Right lobe of liver (tissue), 6 donors: ENCODE measurements around the gene ZBTB33. TPM values are rescaled to one million over a fixed set of nuclear protein-coding genes. Genes with fewer than 3 reads are reported as not detected.

ENCODE experiments used
- ATAC-seq, 4 donors: fragments of 200-7000 bp; cut with Tn5 transposase; one replicate each; pipeline ENCODE4 v1.9.1; 2020; ENCODE audit warnings: mild to moderate bottlenecking in 4 of 4, moderate library complexity in 4 of 4
- DNase-seq, 3 donors: peaks; one replicate each; pipeline ENCODE4 v3.0.0-alpha.2; 2020
- H3K27ac ChIP-seq, 3 donors: fragments of 200-600 bp; one replicate each; pipeline ENCODE4 v1.8.0; 2022
- H3K27me3 ChIP-seq, 2 donors: fragments of 200-600 bp; one replicate each; pipeline ENCODE4 v1.8.0; 2022
- H3K36me3 ChIP-seq, 4 donors: fragments of 200-600 bp; sonication (generic) in 1 of 4; one replicate each; pipeline versions ENCODE4 v1.5.1 to v1.8.0; 2017 to 2022; ENCODE audit warnings: control low read depth in 1 of 4
- H3K4me1 ChIP-seq, 4 donors: fragments of 200-600 bp; sonication (generic) in 1 of 4; one replicate each; pipeline versions ENCODE4 v1.5.1 to v1.8.0; 2017 to 2022; ENCODE audit warnings: control low read depth in 1 of 4
- H3K4me3 ChIP-seq, 3 donors: fragments of 200-600 bp; one replicate each; pipeline ENCODE4 v1.8.0; 2022
- H3K9me3 ChIP-seq, 4 donors: fragments of 200-600 bp; sonication (generic) in 1 of 4; one replicate each; pipeline versions ENCODE4 v1.5.1 to v1.8.0; 2017 to 2022; ENCODE audit warnings: control low read depth in 1 of 4
- POLR2A ChIP-seq: fragments of 450-650 bp; IDR thresholded peaks from one replicate; pipeline ENCODE4 v1.6.1; 2017; ENCODE audit warnings: antibody characterized with exemption, mild to moderate bottlenecking
- WGBS: methylation state at CpG from one replicate; pipeline ENCODE4 v1.1.6; 2018; ENCODE audit warnings: low coverage, low lambda C conversion rate; ENCODE audit not compliant: insufficient coverage; ENCODE audit errors: missing lambda C conversion rate; 5-methylcytosine and 5-hydroxymethylcytosine counted together
- intact Hi-C, 2 donors: fragments of 100-400 bp; cut with DNase I; formaldehyde crosslinking; loops; one replicate each; pipeline versions ENCODE4 v1.11.2 to v1.14.1; 2022
- long read RNA-seq: library from polyadenylated mRNA; unstranded; transcript quantifications from one replicate; pipeline ENCODE4 v2.0.0, GENCODE V29; 2019
- total RNA-seq, 6 experiments: library from RNA; depleted of rRNA in 2 of 6; stranded (reverse); fragments of >200 nt in 2 of 6; fragmentation: NEBNext Ultra II Directional in 3 of 6; extraction: Animal tissue kit (Norgen Biotek cat#: 25700) in 3 of 6; gene quantifications; one replicate each; pipeline versions ENCODE4 v1.1.0 to v1.2.4, GENCODE V29; 2016 to 2023
- TF ChIP-seq, protein P1 (sequence below), 4 donors: fragments of 200-600 bp in 3 of 4; fragments of 450-650 bp in 1 of 4; IDR thresholded peaks; one replicate each; pipeline versions ENCODE4 v1.5.1 to v1.8.0; 2016 to 2022; ENCODE audit warnings: antibody characterized with exemption in 4 of 4, mild to moderate bottlenecking in 2 of 4
- donor health status: DM: no; HTN: yes; CAD: no.
- donor health status: DM: no; HTN: no; CAD: no.
- donor health status: DM: no; HTN: no; CAD: no.
- donor health status: DM: no; HTN: yes; CAD: no.
- donor health status: DM: no; HTN: yes; CAD: no.

ZBTB33 gene, protein sequence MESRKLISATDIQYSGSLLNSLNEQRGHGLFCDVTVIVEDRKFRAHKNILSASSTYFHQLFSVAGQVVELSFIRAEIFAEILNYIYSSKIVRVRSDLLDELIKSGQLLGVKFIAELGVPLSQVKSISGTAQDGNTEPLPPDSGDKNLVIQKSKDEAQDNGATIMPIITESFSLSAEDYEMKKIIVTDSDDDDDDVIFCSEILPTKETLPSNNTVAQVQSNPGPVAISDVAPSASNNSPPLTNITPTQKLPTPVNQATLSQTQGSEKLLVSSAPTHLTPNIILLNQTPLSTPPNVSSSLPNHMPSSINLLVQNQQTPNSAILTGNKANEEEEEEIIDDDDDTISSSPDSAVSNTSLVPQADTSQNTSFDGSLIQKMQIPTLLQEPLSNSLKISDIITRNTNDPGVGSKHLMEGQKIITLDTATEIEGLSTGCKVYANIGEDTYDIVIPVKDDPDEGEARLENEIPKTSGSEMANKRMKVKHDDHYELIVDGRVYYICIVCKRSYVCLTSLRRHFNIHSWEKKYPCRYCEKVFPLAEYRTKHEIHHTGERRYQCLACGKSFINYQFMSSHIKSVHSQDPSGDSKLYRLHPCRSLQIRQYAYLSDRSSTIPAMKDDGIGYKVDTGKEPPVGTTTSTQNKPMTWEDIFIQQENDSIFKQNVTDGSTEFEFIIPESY
- 10 to 100 TPM in 5 of 6 experiments, 1 to 10 TPM in 1; 9.9 to 21.0 (median 15.7) TPM for total RNA-seq
- long read RNA-seq: 0 reads

DNA sequence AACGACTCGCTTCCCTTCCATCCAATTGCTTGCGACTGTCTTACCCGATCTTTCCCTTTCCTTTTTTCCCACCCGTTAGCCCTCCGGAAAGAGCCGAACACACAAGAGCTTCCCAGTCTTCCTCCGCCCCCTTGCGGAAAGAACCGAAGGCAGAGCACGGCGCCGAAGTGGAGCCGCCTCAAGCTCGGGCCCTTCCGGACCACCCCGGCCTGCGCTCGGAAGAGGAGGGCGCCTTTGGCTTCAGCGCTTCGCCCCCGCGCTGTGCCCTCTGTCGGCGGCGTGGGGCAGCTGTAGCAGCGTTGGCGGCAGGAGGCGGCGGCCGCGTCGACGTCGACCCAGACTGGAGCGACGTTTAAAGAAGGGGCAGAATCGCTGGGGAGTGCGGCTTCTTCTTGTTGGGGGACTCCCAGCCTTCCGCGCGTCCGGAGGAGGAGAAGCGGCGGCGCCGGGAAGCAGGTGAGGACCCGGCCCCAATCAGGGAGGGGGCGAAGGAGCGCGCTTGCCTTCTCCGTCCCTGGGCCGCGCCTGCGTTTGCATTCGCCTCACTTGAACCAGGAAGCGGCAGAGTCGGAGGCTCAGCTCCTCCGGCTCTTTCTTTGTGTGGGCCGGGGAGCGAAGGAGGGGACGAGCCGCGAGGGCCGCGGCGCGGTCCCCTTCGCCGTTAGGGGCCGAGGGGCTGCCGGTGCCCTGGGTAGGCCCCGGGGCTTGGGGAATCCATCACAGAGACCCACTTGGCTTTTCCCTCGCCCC, at the start of gene ZBTB33:
ZBTB33 (plus strand) TSS at position 291 of the 750 bp plus-strand sequence. CDS start 2,604 bp downstream, outside the sequence.
- Histone ChIP-seq H3K36me3 (peaks cover 0 to 11% (median 0%) of the 10 kb centered on the region in 4 donors), H3K9me3 (no peaks in the 10 kb centered on the region), H3K4me1 (no peaks in the 10 kb centered on the region), H3K27me3 (no peaks in the 10 kb centered on the region), H3K4me3 (peak within 1 kb of the TSS; percentile 56 to 71 (median 61)), H3K27ac (peak within 1 kb of the TSS; percentile 83 to 85 (median 85))
- peak; percentile 80 for TF ChIP-seq POLR2A
- TF ChIP-seq, protein P1, sequence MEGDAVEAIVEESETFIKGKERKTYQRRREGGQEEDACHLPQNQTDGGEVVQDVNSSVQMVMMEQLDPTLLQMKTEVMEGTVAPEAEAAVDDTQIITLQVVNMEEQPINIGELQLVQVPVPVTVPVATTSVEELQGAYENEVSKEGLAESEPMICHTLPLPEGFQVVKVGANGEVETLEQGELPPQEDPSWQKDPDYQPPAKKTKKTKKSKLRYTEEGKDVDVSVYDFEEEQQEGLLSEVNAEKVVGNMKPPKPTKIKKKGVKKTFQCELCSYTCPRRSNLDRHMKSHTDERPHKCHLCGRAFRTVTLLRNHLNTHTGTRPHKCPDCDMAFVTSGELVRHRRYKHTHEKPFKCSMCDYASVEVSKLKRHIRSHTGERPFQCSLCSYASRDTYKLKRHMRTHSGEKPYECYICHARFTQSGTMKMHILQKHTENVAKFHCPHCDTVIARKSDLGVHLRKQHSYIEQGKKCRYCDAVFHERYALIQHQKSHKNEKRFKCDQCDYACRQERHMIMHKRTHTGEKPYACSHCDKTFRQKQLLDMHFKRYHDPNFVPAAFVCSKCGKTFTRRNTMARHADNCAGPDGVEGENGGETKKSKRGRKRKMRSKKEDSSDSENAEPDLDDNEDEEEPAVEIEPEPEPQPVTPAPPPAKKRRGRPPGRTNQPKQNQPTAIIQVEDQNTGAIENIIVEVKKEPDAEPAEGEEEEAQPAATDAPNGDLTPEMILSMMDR (IDR thresholded peaks at IDR 0.05): peak; percentile 52 to 64 (median 56)
- intact Hi-C loops: no loop called here
- ATAC-seq: peak; percentile 97 to 99 (median 98)
- DNase-seq: peak; percentile 89 to 91 (median 91)
- WGBS: 35% methylated on average over 17 of the region's 75 CpGs

DNA sequence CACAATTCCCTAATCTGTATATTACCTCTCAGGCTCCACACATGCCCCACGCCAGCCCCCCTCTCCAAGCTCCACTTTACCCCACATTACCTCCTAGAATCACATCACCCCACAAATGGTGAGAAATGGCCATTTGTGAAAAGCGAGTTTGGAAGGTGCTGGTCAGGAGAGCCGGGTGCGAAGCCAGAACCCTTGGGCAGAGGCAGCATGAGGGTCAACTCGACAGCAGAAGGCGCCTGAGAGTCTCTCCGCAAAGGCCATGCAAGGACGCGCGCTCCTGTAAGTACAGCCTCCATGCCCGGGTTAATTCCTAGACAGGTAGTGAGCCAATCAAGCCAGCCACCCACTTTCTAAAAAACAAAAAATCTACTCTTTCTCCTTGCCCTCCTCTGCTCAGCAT, 49.8 kb upstream of the ZBTB33 start:
- Histone ChIP-seq H3K9me3 (no peaks in the 10 kb centered on the region), H3K27me3 (no peaks in the 10 kb centered on the region), H3K27ac (no peak overlapping the region), H3K4me3 (no peak overlapping the region), H3K36me3 (no peaks in the 10 kb centered on the region), H3K4me1 (no peaks in the 10 kb centered on the region)
- no peak for TF ChIP-seq POLR2A
- TF ChIP-seq, protein P1 (IDR thresholded peaks at IDR 0.05): no peak
- no peak for DNase-seq
- ATAC-seq: no peak
- intact Hi-C loops: loop anchor here in 1 of 2 donors (10.0 kb wide), 1 partner anchor 106 kb away; no protein-coding TSS in a partner anchor
- WGBS: 64% methylated on average over 7 of the region's 11 CpGs

DNA sequence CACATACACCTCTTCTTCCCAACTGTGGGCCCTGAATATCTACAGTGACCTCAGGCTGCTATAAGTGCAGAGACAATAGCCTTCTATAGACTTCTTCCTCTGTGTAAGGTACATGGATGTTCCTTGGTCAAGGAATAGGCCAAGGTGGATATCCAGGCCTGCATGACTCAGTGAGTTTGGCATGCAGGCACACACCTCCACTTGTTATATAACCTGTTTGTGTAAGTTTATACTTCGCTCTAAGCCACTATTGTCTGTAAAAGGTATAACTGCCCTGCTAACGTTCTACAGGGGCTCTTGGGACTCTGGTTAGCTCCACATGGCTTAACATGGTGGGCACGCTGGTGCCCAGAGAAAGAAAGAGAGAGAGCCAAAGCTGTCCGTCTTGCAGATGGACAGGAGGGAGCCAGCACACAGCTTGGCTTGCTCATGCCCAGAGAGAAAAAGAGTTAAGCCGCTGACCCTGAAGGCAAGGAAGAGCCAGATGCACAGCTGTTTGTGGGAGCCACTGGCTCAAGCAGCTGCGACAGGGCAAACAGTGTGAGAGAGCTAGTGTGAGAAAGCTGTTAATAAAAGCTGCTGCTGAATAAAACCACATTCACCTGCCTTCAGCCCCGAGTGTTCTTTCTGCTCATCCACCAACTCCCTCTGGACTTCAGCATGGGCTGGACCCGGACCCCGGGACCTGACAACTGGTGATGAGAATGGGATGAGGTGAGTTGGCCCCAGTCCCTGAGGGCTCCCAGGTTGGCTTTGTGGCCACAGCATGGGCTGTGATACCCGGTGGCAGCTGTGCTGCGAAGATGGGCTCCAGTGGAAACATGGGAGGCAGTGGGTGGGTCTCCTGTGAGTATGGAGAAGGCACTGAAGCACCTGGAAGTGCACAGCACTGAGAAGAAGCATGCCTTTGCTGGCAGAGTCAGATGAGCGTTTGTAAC, 44.5 kb upstream of the ZBTB33 start:
- Histone ChIP-seq H3K4me3 (no peak overlapping the region), H3K36me3 (no peaks in the 10 kb centered on the region), H3K4me1 (no peaks in the 10 kb centered on the region), H3K27me3 (no peaks in the 10 kb centered on the region), H3K27ac (no peak overlapping the region), H3K9me3 (no peaks in the 10 kb centered on the region)
- TF ChIP-seq, protein P1 (IDR thresholded peaks at IDR 0.05): no peak
- no peak for TF ChIP-seq POLR2A
- no peak for DNase-seq
- WGBS: 62% methylated on average over 4 of the region's 12 CpGs
- intact Hi-C loops: loop anchor here in 1 of 2 donors (10.0 kb wide), 1 partner anchor 111 kb away; no protein-coding TSS in a partner anchor
- ATAC-seq: no peak
